ENCODE measurements around the gene NPTN. TPM values are rescaled to one million over a fixed set of nuclear protein-coding genes. Genes with fewer than 3 reads are reported as not detected.
"Not testable (repeated sequence)": the region's sequence is repeated elsewhere in the genome, so short reads cannot be mapped to it uniquely, and the experiment has no call there.

Gene NPTN
- polyA plus RNA-seq, 1 donor (not counting 4 experiments of a cell fraction or from before 2014, with no cell fraction given): 223 TPM

DNA sequence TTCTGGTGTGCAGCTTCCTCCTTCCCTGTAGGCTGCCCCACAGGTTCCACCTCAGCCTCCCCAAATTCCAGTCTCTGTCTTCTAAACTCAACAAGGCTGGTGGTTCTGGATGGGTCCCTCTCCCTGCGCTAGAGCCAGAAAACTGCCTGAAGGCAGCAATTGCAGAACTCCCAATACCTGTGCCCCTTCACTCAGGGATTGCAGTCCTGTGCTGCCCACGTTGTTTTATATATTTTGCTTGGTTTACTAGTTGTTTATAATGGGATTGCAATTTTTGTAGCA lies 14.8 kb upstream of the NPTN start:
- peak overlapping the region; percentile 74 for H3K27ac ChIP-seq (ENCODE audit: control insufficient read depth, insufficient read depth, low read length)
- TF ChIP-seq EZH2 (IDR thresholded peaks at IDR 0.05; ENCODE audit: low read length): no peak
- no peak for TF ChIP-seq CTCF (optimal IDR thresholded peaks at IDR 0.05 in 1 of 3, IDR thresholded peaks at IDR 0.05 in 1 of 3, conservative IDR thresholded peaks at IDR 0.05 in 1 of 3; ENCODE audit: extremely low read depth in 1 of 3, insufficient read depth in 2 of 3, low read length in 3 of 3)
- no peaks in the 10 kb centered on the region for H3K79me2 ChIP-seq (ENCODE audit: control insufficient read depth, insufficient read depth, low read length)
- H3K4me3 ChIP-seq (ENCODE audit: control insufficient read depth in 2 of 3, extremely low read depth in 1 of 3, insufficient read depth in 2 of 3, low read depth in 1 of 3, low read length in 3 of 3): no peak overlapping the region
- FAIRE-seq: no peak
- peak overlapping the region; percentile 58 for H3K4me2 ChIP-seq (ENCODE audit: control insufficient read depth, extremely low read depth, insufficient read depth, low read depth, low read length)
- peak overlapping the region; percentile 14 for H3K9ac ChIP-seq (ENCODE audit: control insufficient read depth, extremely low read depth, insufficient read depth, low read length)
- no peaks in the 10 kb centered on the region for H3K27me3 ChIP-seq (ENCODE audit: control insufficient read depth, extremely low read depth, insufficient read depth, low read length)
- H3K4me1 ChIP-seq (ENCODE audit: control insufficient read depth, extremely low read depth, insufficient read depth, low read length): peaks cover 30% of the 10 kb centered on the region
- H3K36me3 ChIP-seq (ENCODE audit: control insufficient read depth in 2 of 2, extremely low read depth in 1 of 2, insufficient read depth in 2 of 2, low read length in 2 of 2): no peaks in the 10 kb centered on the region
- dilution Hi-C loops (cut with MboI; ENCODE audit: extremely low pct_ligation_motif_present, low sequenced_read_pairs): no loop called here
- no peaks in the 10 kb centered on the region for H4K20me1 ChIP-seq (ENCODE audit: control insufficient read depth, extremely low read depth, insufficient read depth, low read length)
- no peak for DNase-seq (ENCODE audit: low read depth, low spot score)
- no peaks in the 10 kb centered on the region for H3K9me1 ChIP-seq (ENCODE audit: control insufficient read depth, extremely low read depth, insufficient read depth, low read length)
- peak overlapping the region; percentile 52 for H2AFZ ChIP-seq (ENCODE audit: control insufficient read depth, low read length)
- no peaks in the 10 kb centered on the region for H3K9me3 ChIP-seq (ENCODE audit: control insufficient read depth, low read depth, low read length)

DNA sequence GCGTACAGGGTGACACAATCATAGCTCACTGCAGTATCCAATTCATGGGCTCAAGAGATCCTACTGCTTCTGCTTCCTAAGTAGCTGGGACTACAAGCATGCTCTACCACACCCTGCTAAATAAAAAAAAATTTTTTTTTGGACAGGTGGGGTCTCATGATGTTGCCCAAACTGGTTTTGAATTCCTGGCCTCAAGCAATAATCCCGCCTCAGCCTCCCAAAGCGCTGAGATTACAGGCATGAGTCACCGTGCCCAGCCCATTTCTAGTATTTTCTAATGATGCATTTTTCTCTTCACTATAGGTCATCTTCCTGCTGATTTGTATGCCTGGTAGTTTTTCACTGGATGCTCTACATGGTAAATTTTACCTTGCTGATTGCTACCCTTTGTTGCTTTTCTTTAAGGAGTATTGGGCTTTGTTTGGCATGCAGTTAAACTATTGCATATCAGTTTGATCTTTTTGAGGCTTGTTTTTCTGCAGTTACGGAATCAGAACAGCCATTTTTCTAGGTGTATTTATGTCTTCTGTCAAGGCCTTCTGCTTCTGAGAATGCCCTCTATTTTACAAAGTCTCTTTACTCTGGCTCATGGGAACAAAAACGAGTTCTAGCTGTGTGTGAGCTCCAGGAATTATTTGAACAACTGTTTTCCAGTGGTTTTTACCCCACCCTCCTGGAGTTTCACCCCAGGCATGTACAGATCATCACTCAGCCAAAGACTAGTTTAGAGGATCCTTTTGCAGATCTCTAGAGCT lies 14.2 kb upstream of the NPTN start:
- no peaks in the 10 kb centered on the region for H3K9me3 ChIP-seq (ENCODE audit: control insufficient read depth, low read depth, low read length)
- no peak for DNase-seq (ENCODE audit: low read depth, low spot score)
- H3K9me1 ChIP-seq (ENCODE audit: control insufficient read depth, extremely low read depth, insufficient read depth, low read length): no peaks in the 10 kb centered on the region
- H3K4me3 ChIP-seq (ENCODE audit: control insufficient read depth in 2 of 3, extremely low read depth in 1 of 3, insufficient read depth in 2 of 3, low read depth in 1 of 3, low read length in 3 of 3): peak overlapping the region in 1 of 3 experiments; percentile 4
- peak; percentile 97 for FAIRE-seq
- H3K4me2 ChIP-seq (ENCODE audit: control insufficient read depth, extremely low read depth, insufficient read depth, low read depth, low read length): peak overlapping the region; percentile 58
- no peaks in the 10 kb centered on the region for H4K20me1 ChIP-seq (ENCODE audit: control insufficient read depth, extremely low read depth, insufficient read depth, low read length)
- H3K27me3 ChIP-seq (ENCODE audit: control insufficient read depth, extremely low read depth, insufficient read depth, low read length): no peaks in the 10 kb centered on the region
- no peak overlapping the region for H2AFZ ChIP-seq (ENCODE audit: control insufficient read depth, low read length)
- H3K9ac ChIP-seq (ENCODE audit: control insufficient read depth, extremely low read depth, insufficient read depth, low read length): peak overlapping the region; percentile 14
- dilution Hi-C loops (cut with MboI; ENCODE audit: extremely low pct_ligation_motif_present, low sequenced_read_pairs): no loop called here
- TF ChIP-seq EZH2 (IDR thresholded peaks at IDR 0.05; ENCODE audit: low read length): no peak
- TF ChIP-seq CTCF (optimal IDR thresholded peaks at IDR 0.05 in 1 of 3, IDR thresholded peaks at IDR 0.05 in 1 of 3, conservative IDR thresholded peaks at IDR 0.05 in 1 of 3; ENCODE audit: extremely low read depth in 1 of 3, insufficient read depth in 2 of 3, low read length in 3 of 3): no peak
- H3K79me2 ChIP-seq (ENCODE audit: control insufficient read depth, insufficient read depth, low read length): no peaks in the 10 kb centered on the region
- H3K36me3 ChIP-seq (ENCODE audit: control insufficient read depth in 2 of 2, extremely low read depth in 1 of 2, insufficient read depth in 2 of 2, low read length in 2 of 2): no peaks in the 10 kb centered on the region
- H3K4me1 ChIP-seq (ENCODE audit: control insufficient read depth, extremely low read depth, insufficient read depth, low read length): peaks cover 30% of the 10 kb centered on the region
- peak overlapping the region; percentile 74 for H3K27ac ChIP-seq (ENCODE audit: control insufficient read depth, insufficient read depth, low read length)

- DNase-seq (ENCODE audit: low read depth, low spot score); H3K27ac ChIP-seq (ENCODE audit: control insufficient read depth, insufficient read depth, low read length); H4K20me1 ChIP-seq (ENCODE audit: control insufficient read depth, extremely low read depth, insufficient read depth, low read length); H3K4me3 ChIP-seq (ENCODE audit: control insufficient read depth in 2 of 3, extremely low read depth in 1 of 3, insufficient read depth in 2 of 3, low read depth in 1 of 3, low read length in 3 of 3); dilution Hi-C loops (cut with MboI; ENCODE audit: extremely low pct_ligation_motif_present, low sequenced_read_pairs); H3K36me3 ChIP-seq (ENCODE audit: control insufficient read depth in 2 of 2, extremely low read depth in 1 of 2, insufficient read depth in 2 of 2, low read length in 2 of 2); H3K9me3 ChIP-seq (ENCODE audit: control insufficient read depth, low read depth, low read length); H3K9ac ChIP-seq (ENCODE audit: control insufficient read depth, extremely low read depth, insufficient read depth, low read length); FAIRE-seq; H3K27me3 ChIP-seq (ENCODE audit: control insufficient read depth, extremely low read depth, insufficient read depth, low read length); H2AFZ ChIP-seq (ENCODE audit: control insufficient read depth, low read length); H3K9me1 ChIP-seq (ENCODE audit: control insufficient read depth, extremely low read depth, insufficient read depth, low read length); H3K79me2 ChIP-seq (ENCODE audit: control insufficient read depth, insufficient read depth, low read length); H3K4me2 ChIP-seq (ENCODE audit: control insufficient read depth, extremely low read depth, insufficient read depth, low read depth, low read length): not testable (repeated sequence)
- H3K4me1 ChIP-seq (ENCODE audit: control insufficient read depth, extremely low read depth, insufficient read depth, low read length): peaks cover 24% of the 10 kb centered on the region
Observed at GRCh38 chr15:73639464-73639863, 6.3 kb upstream of the NPTN start.

Data from keratinocyte (primary cell).